WTC11 (cell line): Measurements from ENCODE around the gene LRMDA.

Experiments
- GRHL2 ChIP-seq: fragments of 250-450 bp; sonication (Bioruptor Pico); IDR thresholded peaks from 2 replicates; pipeline ENCODE4 v1.8.0; 2022; ENCODE audit warnings: mild to moderate bottlenecking, moderate library complexity; ENCODE audit not compliant: insufficient replicate concordance, severe bottlenecking
- OVOL2 ChIP-seq: fragments of 250-450 bp; sonication (Bioruptor Pico); IDR thresholded peaks from 2 replicates; pipeline ENCODE4 v1.9.0; 2021; ENCODE audit warnings: mild to moderate bottlenecking, borderline replicate concordance
- TF ChIP-seq, protein P1 (sequence below): fragments of 200-600 bp; IDR thresholded peaks from 2 replicates; pipeline ENCODE4 v1.8.0; 2022; ENCODE audit warnings: antibody characterized with exemption
- TF ChIP-seq, protein P2 (sequence below): sonication (generic); formaldehyde crosslinking; IDR thresholded peaks from 2 replicates; pipeline ENCODE4 v1.8.1; 2022; ENCODE audit warnings: low read depth, missing genetic modification reagents, borderline replicate concordance

DNA sequence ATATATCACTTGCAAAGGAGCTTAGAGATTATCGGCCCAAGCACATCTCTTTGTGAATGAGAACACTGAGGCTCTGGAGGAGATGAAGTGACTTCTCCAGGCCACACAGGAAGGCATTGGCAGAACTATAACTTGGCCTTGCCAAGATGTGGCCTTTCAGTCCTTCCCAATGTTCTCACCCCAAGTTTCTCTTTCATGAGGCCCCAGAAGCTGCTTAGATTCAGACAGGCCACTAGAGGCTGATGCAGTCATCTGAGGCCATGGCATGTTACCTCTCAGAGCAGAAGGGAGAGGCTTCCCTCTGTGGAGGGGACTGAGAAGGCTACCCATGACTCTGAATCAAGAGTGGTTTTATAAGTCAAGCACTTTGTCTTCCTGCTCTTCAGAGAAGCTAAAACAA is 1003.7 kb downstream of the LRMDA start:
- TF ChIP-seq, protein P1, sequence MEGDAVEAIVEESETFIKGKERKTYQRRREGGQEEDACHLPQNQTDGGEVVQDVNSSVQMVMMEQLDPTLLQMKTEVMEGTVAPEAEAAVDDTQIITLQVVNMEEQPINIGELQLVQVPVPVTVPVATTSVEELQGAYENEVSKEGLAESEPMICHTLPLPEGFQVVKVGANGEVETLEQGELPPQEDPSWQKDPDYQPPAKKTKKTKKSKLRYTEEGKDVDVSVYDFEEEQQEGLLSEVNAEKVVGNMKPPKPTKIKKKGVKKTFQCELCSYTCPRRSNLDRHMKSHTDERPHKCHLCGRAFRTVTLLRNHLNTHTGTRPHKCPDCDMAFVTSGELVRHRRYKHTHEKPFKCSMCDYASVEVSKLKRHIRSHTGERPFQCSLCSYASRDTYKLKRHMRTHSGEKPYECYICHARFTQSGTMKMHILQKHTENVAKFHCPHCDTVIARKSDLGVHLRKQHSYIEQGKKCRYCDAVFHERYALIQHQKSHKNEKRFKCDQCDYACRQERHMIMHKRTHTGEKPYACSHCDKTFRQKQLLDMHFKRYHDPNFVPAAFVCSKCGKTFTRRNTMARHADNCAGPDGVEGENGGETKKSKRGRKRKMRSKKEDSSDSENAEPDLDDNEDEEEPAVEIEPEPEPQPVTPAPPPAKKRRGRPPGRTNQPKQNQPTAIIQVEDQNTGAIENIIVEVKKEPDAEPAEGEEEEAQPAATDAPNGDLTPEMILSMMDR = no peak
- TF ChIP-seq GRHL2 (CRISPR knock-in tag) (no peak), OVOL2 (CRISPR knock-in tag) (no peak)
- TF ChIP-seq, protein P2, sequence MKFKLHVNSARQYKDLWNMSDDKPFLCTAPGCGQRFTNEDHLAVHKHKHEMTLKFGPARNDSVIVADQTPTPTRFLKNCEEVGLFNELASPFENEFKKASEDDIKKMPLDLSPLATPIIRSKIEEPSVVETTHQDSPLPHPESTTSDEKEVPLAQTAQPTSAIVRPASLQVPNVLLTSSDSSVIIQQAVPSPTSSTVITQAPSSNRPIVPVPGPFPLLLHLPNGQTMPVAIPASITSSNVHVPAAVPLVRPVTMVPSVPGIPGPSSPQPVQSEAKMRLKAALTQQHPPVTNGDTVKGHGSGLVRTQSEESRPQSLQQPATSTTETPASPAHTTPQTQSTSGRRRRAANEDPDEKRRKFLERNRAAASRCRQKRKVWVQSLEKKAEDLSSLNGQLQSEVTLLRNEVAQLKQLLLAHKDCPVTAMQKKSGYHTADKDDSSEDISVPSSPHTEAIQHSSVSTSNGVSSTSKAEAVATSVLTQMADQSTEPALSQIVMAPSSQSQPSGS (CRISPR knock-in tag) = no peak
